HepG2 (cell line): ENCODE measurements around the gene SLC35A3. TPM values are rescaled to one million over a fixed set of nuclear protein-coding genes. Genes with fewer than 3 reads are reported as not detected.

Source experiments
- DR1 ChIP-seq: sonication (generic); formaldehyde crosslinking; IDR thresholded peaks from 2 replicates; pipeline ENCODE4 v1.8.0; 2021; ENCODE audit warnings: mild to moderate bottlenecking, missing genetic modification reagents, inconsistent platforms
- MTF2 ChIP-seq: sonication (generic); formaldehyde crosslinking; IDR thresholded peaks from 2 replicates; pipeline ENCODE4 v1.5.0; 2020; ENCODE audit warnings: missing genetic modification reagents, borderline replicate concordance
- PAF1 ChIP-seq: IDR thresholded peaks from 2 replicates; pipeline ENCODE4 v1.6.1; 2016; ENCODE audit warnings: missing genetic modification reagents, missing compliant biosample characterization
- POGZ ChIP-seq: sonication (generic); formaldehyde crosslinking; IDR thresholded peaks from 2 replicates; pipeline ENCODE4 v1.4.0; 2020; ENCODE audit warnings: mild to moderate bottlenecking, missing genetic modification reagents
- SAP130 ChIP-seq: IDR thresholded peaks from 2 replicates; pipeline ENCODE4 v1.6.1; 2016; ENCODE audit warnings: low read depth
- ZBTB20 ChIP-seq: sonication (generic); formaldehyde crosslinking; IDR thresholded peaks from 2 replicates; pipeline ENCODE4 v1.8.1; 2023; ENCODE audit warnings: missing genetic modification reagents, low read depth, mild to moderate bottlenecking, borderline replicate concordance
- ZFAT ChIP-seq: sonication (generic); formaldehyde crosslinking; conservative IDR thresholded peaks from 2 replicates; pipeline ENCODE4 v1.8.1; 2023; ENCODE audit warnings: missing genetic modification reagents, inconsistent platforms
- ZNF264 ChIP-seq: sonication (generic); formaldehyde crosslinking; IDR thresholded peaks from 2 replicates; pipeline ENCODE4 v1.4.0; 2020; ENCODE audit warnings: missing genetic modification reagents
- ZNF329 ChIP-seq: sonication (generic); formaldehyde crosslinking; IDR thresholded peaks from 2 replicates; pipeline ENCODE4 v1.9.0; 2021; ENCODE audit warnings: low read depth, mild to moderate bottlenecking, missing genetic modification reagents
- ZNF563 ChIP-seq: sonication (generic); formaldehyde crosslinking; IDR thresholded peaks from 2 replicates; pipeline ENCODE4 v1.8.0; 2022; ENCODE audit warnings: mild to moderate bottlenecking, moderate library complexity, missing genetic modification reagents
- ZNF576 ChIP-seq: sonication (generic); formaldehyde crosslinking; IDR thresholded peaks from 2 replicates; pipeline ENCODE4 v1.4.0; 2020; ENCODE audit warnings: mild to moderate bottlenecking, missing genetic modification reagents
- ZNF597 ChIP-seq: sonication (generic); formaldehyde crosslinking; IDR thresholded peaks from 2 replicates; pipeline ENCODE4 v1.5.0; 2020; ENCODE audit warnings: missing genetic modification reagents
- ZNF816 ChIP-seq: sonication (generic); formaldehyde crosslinking; IDR thresholded peaks from 2 replicates; pipeline ENCODE4 v1.8.0; 2022; ENCODE audit warnings: missing genetic modification reagents, mild to moderate bottlenecking, borderline replicate concordance
- ZZZ3 ChIP-seq: sonication (generic); formaldehyde crosslinking; IDR thresholded peaks from 2 replicates; pipeline ENCODE4 v1.4.0; 2020; ENCODE audit warnings: missing genetic modification reagents, mild to moderate bottlenecking, borderline replicate concordance
- polyA plus RNA-seq, 8 experiments: library from polyadenylated mRNA; depleted of rRNA in 3 of 8; stranded (reverse) in 7 of 8; unstranded in 1 of 8; fragments of >200 nt; fragmentation: Illumina TruSeq in 4 of 8; extraction: Trizol in 4 of 8; gene quantifications; 2 replicates each; pipeline versions ENCODE4 v1.2.1 to v1.2.3, GENCODE V29; 2011 to 2016; ENCODE audit warnings: low read depth in 4 of 8, missing spikeins in 1 of 8, mixed read lengths in 1 of 8; ENCODE audit not compliant: insufficient read depth in 1 of 8
- total RNA-seq, 5 experiments: library from RNA; depleted of rRNA; stranded (reverse); fragments of >200 nt; fragmentation: Illumina TruSeq; extraction: Trizol; gene quantifications; 2 replicates each; pipeline ENCODE4 v1.2.3, GENCODE V29; 2016; ENCODE audit warnings: low read depth in 1 of 5
- TF ChIP-seq, protein P1 (sequence below): sonication (generic); formaldehyde crosslinking; IDR thresholded peaks from 2 replicates; pipeline ENCODE4 v1.5.1; 2020; ENCODE audit warnings: missing genetic modification reagents, mild to moderate bottlenecking, borderline replicate concordance
- TF ChIP-seq, protein P2 (sequence below): sonication (generic); formaldehyde crosslinking; IDR thresholded peaks from 2 replicates; pipeline ENCODE4 v1.4.0; 2020; ENCODE audit warnings: missing genetic modification reagents
- TF ChIP-seq, protein P3 (sequence below): sonication (generic); formaldehyde crosslinking; IDR thresholded peaks from 2 replicates; pipeline ENCODE4 v1.4.0; 2020; ENCODE audit warnings: missing genetic modification reagents, borderline replicate concordance
- TF ChIP-seq, protein P4 (sequence below): sonication (generic); formaldehyde crosslinking; IDR thresholded peaks from 2 replicates; pipeline ENCODE4 v1.4.0; 2020; ENCODE audit warnings: missing genetic modification reagents, borderline replicate concordance

Gene SLC35A3
- total and polyA plus RNA-seq, 2 of the 13 experiments (the other 11 are each of a cell fraction or from before 2014, with no cell fraction given), result 11.2 to 24.9 TPM

DNA sequence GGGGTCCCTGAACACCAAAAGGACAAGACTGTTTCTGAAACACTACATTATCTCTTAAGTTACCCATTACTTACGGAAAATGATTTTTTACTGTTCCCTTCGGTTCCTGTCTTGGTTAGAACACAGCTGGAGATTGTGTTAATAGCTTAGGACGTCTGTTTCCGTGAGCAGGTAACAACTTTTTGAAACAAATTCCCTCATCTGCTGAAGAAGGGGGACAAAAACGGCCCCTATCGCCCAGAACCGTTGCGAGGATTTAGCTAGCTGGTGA lies 67.8 kb downstream of the SLC35A3 start (continued):
- TF ChIP-seq SAP130 (CRISPR knock-in tag), result no peak
- no peak for TF ChIP-seq ZNF563 (CRISPR knock-in tag)
- no peak for TF ChIP-seq POGZ
- TF ChIP-seq ZNF597, result no peak
- TF ChIP-seq MTF2, result peak; percentile 66; the same call in 1 of the 2 replicates
- TF ChIP-seq, protein P1, sequence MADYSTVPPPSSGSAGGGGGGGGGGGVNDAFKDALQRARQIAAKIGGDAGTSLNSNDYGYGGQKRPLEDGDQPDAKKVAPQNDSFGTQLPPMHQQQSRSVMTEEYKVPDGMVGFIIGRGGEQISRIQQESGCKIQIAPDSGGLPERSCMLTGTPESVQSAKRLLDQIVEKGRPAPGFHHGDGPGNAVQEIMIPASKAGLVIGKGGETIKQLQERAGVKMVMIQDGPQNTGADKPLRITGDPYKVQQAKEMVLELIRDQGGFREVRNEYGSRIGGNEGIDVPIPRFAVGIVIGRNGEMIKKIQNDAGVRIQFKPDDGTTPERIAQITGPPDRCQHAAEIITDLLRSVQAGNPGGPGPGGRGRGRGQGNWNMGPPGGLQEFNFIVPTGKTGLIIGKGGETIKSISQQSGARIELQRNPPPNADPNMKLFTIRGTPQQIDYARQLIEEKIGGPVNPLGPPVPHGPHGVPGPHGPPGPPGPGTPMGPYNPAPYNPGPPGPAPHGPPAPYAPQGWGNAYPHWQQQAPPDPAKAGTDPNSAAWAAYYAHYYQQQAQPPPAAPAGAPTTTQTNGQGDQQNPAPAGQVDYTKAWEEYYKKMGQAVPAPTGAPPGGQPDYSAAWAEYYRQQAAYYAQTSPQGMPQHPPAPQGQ (CRISPR knock-in tag), result no peak
- TF ChIP-seq PAF1 (CRISPR knock-in tag), result no peak
- TF ChIP-seq, protein P2, sequence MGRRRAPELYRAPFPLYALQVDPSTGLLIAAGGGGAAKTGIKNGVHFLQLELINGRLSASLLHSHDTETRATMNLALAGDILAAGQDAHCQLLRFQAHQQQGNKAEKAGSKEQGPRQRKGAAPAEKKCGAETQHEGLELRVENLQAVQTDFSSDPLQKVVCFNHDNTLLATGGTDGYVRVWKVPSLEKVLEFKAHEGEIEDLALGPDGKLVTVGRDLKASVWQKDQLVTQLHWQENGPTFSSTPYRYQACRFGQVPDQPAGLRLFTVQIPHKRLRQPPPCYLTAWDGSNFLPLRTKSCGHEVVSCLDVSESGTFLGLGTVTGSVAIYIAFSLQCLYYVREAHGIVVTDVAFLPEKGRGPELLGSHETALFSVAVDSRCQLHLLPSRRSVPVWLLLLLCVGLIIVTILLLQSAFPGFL (CRISPR knock-in tag), result no peak
- TF ChIP-seq, protein P3, sequence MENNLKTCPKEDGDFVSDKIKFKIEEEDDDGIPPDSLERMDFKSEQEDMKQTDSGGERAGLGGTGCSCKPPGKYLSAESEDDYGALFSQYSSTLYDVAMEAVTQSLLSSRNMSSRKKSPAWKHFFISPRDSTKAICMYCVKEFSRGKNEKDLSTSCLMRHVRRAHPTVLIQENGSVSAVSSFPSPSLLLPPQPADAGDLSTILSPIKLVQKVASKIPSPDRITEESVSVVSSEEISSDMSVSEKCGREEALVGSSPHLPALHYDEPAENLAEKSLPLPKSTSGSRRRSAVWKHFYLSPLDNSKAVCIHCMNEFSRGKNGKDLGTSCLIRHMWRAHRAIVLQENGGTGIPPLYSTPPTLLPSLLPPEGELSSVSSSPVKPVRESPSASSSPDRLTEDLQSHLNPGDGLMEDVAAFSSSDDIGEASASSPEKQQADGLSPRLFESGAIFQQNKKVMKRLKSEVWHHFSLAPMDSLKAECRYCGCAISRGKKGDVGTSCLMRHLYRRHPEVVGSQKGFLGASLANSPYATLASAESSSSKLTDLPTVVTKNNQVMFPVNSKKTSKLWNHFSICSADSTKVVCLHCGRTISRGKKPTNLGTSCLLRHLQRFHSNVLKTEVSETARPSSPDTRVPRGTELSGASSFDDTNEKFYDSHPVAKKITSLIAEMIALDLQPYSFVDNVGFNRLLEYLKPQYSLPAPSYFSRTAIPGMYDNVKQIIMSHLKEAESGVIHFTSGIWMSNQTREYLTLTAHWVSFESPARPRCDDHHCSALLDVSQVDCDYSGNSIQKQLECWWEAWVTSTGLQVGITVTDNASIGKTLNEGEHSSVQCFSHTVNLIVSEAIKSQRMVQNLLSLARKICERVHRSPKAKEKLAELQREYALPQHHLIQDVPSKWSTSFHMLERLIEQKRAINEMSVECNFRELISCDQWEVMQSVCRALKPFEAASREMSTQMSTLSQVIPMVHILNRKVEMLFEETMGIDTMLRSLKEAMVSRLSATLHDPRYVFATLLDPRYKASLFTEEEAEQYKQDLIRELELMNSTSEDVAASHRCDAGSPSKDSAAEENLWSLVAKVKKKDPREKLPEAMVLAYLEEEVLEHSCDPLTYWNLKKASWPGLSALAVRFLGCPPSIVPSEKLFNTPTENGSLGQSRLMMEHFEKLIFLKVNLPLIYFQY (CRISPR knock-in tag), result no peak
- no peak for TF ChIP-seq ZNF576 (CRISPR knock-in tag)
- TF ChIP-seq, protein P4, sequence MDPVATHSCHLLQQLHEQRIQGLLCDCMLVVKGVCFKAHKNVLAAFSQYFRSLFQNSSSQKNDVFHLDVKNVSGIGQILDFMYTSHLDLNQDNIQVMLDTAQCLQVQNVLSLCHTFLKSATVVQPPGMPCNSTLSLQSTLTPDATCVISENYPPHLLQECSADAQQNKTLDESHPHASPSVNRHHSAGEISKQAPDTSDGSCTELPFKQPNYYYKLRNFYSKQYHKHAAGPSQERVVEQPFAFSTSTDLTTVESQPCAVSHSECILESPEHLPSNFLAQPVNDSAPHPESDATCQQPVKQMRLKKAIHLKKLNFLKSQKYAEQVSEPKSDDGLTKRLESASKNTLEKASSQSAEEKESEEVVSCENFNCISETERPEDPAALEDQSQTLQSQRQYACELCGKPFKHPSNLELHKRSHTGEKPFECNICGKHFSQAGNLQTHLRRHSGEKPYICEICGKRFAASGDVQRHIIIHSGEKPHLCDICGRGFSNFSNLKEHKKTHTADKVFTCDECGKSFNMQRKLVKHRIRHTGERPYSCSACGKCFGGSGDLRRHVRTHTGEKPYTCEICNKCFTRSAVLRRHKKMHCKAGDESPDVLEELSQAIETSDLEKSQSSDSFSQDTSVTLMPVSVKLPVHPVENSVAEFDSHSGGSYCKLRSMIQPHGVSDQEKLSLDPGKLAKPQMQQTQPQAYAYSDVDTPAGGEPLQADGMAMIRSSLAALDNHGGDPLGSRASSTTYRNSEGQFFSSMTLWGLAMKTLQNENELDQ, result no peak
- no peak for TF ChIP-seq DR1 (CRISPR knock-in tag)
- no peak for TF ChIP-seq ZBTB20
- TF ChIP-seq ZNF329 (CRISPR knock-in tag), result no peak
- no peak for TF ChIP-seq ZNF264
- no peak for TF ChIP-seq ZNF816 (CRISPR knock-in tag)
- TF ChIP-seq ZZZ3, result no peak
- TF ChIP-seq ZFAT (CRISPR knock-in tag), result no peak
